SU-DHL-6 (cell line): ENCODE results near the gene NEAT1.

Experiments
- EZH2phosphoT487 ChIP-seq: fragments of 200-600 bp; sonication (generic), shearing (Covaris generic); conservative IDR thresholded peaks from 2 replicates; pipeline ENCODE4 v1.6.1; 2018; ENCODE audit warnings: mild to moderate bottlenecking, antibody characterized with exemption, low read length, moderate library complexity, mixed read lengths
- TF ChIP-seq, protein P1 (sequence below): fragments of 200-600 bp; sonication (generic); IDR thresholded peaks from one replicate; pipeline ENCODE4 v1.5.1; 2017; ENCODE audit warnings: antibody characterized with exemption, mild to moderate bottlenecking, low read length, moderate library complexity; ENCODE audit not compliant: insufficient read depth, poor library complexity, severe bottlenecking

DNA sequence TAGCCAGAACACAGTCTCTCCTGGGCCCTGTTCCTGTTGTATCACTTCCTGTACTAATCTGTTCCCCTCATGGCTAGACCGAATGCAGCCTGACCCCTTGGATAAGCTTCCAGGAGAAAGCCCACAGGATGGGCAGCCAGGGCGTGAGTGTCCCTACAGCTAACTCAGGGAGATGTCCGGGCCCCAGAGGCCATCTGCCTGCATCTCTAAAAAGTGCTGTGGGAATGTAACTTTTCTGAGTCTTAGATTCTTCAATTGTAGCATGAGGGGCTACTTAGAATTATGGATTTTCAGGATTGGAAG, 68.5 kb downstream of the NEAT1 start:
- TF ChIP-seq, protein P1, sequence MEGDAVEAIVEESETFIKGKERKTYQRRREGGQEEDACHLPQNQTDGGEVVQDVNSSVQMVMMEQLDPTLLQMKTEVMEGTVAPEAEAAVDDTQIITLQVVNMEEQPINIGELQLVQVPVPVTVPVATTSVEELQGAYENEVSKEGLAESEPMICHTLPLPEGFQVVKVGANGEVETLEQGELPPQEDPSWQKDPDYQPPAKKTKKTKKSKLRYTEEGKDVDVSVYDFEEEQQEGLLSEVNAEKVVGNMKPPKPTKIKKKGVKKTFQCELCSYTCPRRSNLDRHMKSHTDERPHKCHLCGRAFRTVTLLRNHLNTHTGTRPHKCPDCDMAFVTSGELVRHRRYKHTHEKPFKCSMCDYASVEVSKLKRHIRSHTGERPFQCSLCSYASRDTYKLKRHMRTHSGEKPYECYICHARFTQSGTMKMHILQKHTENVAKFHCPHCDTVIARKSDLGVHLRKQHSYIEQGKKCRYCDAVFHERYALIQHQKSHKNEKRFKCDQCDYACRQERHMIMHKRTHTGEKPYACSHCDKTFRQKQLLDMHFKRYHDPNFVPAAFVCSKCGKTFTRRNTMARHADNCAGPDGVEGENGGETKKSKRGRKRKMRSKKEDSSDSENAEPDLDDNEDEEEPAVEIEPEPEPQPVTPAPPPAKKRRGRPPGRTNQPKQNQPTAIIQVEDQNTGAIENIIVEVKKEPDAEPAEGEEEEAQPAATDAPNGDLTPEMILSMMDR, result no peak
- TF ChIP-seq EZH2phosphoT487, result no peak
